T-helper 1 cell treated with Interleukin-12 subunit alpha and Interleukin-12 subunit beta and Interleukin-4 antibody, amounts not matched to agents 30 ng/mL and 1 ng/mL, for 36 hours (primary cell): ENCODE data around the gene DDX1. TPM values are rescaled to one million over a fixed set of nuclear protein-coding genes. Genes with fewer than 3 reads are reported as not detected.
"Not testable (repeated sequence)": the region's sequence is repeated elsewhere in the genome, so short reads cannot be mapped to it uniquely, and the experiment has no call there.

ENCODE experiments used
- intact Hi-C: fragments of 100-400 bp; cut with micrococcal nuclease; formaldehyde crosslinking; loops from one replicate; pipeline ENCODE4 v1.15.1; 2024
- total RNA-seq: library from RNA; stranded (reverse); gene quantifications from 2 replicates; pipeline ENCODE4 v1.2.3, GENCODE V29; 2022

The DDX1 gene
- total RNA-seq, 1 donor from 2014 or later = 66.0 TPM

GRCh38 chr2:15614545-15615300 lies 23.1 kb downstream of the DDX1 start:
- intact Hi-C loops = no loop called here

- intact Hi-C loops = no loop called here
Observed at GRCh38 chr2:15615301-15615920, 23.7 kb downstream of the DDX1 start.

DNA sequence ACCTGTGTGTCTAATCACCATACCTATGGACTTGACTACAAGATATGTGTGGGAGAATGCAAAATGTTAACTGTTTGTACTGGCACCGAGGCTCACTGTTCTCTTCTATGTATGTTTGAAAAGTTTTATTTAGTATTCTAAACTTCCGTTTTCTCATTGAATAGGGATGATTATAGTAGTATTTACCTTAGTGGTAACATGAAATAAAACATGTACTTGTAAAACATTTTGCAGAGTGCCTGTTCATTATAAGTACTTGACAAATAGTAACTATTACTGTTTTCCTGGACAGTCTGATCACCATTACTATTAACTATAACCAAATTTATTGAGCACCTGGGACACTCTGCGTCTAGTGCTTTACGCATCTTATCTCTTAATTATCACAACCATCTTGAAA lies 24.8 kb downstream of the DDX1 start:
- intact Hi-C loops = no loop called here

DNA sequence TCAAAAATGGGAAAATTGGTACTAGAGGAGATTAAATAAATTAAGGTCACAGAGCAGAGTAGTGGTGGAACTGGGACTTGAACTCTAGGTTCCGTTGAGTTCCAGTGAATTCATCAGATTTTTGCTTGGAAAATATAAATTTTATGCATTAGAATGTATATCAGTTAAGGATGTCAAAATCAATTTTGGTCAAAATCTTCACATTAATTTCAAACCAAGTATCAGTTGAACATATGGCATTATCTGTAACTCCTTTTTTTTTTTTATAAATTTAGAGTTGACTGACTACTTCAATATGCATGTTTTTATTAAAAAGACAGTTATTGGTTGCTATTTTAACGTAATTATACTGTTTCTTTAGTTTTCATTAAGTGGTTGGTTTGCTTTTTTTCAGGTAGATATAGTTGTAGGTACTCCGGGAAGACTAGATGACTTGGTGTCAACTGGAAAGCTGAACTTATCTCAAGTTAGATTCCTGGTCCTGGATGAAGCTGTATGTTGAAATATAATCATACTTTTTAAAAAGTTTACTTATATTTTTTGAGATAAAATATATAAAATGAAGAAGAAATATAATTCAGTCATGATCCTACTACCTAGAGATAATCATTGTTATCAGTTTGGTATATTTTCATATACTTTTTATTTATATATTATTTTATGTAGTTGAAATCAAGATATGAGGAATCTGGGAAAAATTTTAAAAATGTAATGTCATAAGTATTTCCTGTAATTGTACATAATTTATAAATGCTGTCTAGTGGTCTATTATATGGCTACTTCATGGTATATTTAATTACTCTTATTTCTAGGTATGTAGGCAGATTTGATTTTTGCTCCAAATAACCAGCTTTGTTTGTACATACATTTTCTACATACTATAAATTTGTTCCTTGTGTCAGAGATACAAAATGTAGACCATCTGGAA lies 25.4 kb downstream of the DDX1 start:
- intact Hi-C loops = no loop called here

DNA sequence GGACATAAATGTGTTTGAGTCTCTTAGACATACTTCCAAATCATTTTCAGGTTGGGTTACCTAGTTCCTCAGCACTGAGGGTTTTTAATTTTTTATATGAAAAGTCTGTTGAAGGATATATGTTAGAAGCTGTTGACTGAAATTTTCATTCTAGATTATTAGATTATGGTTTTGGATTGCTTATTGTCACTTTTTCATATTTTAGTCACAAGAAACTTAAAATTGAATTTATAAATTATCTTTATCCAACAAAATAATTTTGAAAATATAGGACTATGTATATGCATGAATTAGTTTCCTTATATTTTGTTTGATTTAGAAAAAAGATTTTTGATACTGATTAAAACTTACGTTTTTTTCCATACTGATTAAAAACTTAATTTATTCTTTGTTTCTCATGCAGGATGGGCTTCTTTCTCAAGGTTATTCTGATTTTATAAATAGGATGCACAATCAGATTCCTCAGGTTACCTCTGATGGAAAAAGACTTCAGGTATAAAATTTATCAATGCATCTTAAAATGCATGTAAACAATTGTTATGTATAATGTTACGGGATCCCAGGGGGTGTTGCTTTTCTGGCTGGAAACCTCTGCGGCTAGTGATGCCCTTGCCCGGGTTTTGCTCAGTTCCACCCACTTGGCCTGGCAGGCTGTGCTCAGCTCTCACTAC lies 26.2 kb downstream of the DDX1 start:
- intact Hi-C loops = no loop called here

GRCh38 chr2:15618449-15618855 lies 26.8 kb downstream of the DDX1 start:
- intact Hi-C loops = no loop called here

- intact Hi-C loops = no loop called here
Observed at GRCh38 chr2:15619076-15619475, 27.4 kb downstream of the DDX1 start.

DNA sequence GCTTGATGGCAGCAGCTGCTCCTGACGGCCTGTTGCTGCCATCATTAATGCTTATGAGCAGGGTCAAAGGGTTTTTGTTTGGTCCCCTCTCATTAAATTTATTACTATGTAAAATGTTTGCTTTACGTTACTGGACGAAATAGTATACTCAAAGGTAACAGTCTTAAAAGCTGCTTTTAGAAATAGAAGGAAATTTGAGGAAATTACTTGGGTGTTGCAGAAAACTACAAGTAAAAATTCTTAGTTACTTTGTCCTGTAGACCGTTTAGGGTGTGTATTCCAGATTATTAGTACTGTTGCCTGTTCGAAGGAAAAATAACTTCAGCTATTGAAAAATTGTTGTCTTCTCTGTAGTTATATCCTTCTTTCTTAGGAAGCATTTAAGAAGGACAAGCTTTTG lies 27.8 kb downstream of the DDX1 start:
- intact Hi-C loops = no loop called here

DNA sequence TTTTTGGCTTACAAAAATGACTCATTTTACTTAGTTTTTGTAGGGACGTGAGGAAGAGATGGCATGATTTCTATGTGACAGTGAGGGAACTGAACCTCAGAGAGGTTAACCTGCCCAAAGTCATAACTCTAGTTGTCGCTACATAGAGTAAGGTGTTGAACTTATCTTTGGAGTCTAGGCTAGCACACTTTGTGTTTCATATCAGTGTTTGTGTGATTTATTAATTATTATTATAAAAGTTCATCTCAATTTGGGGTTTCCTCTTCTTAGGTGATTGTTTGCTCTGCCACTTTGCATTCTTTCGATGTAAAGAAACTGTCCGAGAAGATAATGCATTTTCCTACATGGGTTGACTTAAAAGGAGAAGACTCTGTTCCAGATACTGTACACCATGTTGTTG lies 28.3 kb downstream of the DDX1 start:
- intact Hi-C loops = no loop called here

DNA sequence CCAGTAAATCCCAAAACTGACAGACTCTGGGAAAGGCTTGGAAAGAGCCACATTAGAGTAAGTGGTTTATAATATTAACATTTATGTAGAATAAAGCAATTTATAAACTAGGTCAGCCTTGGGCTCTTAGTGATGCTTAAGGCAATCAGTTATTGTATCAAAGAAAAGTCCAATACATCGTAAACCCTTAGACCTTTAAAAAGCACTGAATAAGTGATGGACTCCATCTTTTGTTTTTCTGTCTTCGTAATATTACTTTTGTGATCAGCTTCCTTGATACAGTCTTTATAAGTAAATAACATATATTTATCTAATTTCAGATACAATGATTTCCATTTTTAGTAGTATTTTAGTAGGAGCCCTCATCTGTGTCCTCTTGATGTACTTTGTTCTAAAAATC lies 28.7 kb downstream of the DDX1 start:
- intact Hi-C loops = no loop called here

DNA sequence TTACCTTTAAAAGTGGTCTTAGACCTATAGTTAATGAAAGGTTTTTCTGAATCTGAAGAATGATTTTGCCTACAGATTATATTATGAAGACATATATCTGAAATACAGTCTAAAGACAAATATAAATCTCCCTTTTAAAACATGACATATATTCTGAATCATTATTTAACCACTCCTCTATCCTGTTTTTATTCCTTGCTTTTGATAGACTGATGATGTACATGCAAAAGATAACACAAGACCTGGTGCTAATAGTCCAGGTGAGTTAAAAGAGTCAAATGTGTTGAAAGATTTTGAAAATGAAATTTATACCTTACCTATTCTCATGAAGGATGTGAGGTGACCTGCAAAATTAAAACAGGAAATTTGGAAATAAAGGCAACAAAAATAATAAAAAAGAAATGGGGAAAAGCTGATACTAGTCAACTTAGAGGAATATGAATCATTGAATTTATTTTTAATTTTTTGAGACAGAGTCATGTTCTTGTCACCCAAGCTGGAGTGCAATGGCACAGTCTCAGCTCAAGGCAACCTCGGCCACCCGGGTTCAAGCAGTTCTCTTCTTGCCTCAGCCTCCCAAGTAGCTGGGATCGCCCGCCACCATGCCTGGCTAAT lies 29.3 kb downstream of the DDX1 start:
- intact Hi-C loops = no loop called here

GRCh38 chr2:15621472-15621870 lies 29.8 kb downstream of the DDX1 start:
- intact Hi-C loops = not testable (repeated sequence)

GRCh38 chr2:15622214-15622613 lies 30.5 kb downstream of the DDX1 start:
- intact Hi-C loops = no loop called here

GRCh38 chr2:15622614-15623480 lies 31.2 kb downstream of the DDX1 start:
- intact Hi-C loops = no loop called here

- intact Hi-C loops = no loop called here
Observed at GRCh38 chr2:15623481-15623796, 31.8 kb downstream of the DDX1 start.

DNA sequence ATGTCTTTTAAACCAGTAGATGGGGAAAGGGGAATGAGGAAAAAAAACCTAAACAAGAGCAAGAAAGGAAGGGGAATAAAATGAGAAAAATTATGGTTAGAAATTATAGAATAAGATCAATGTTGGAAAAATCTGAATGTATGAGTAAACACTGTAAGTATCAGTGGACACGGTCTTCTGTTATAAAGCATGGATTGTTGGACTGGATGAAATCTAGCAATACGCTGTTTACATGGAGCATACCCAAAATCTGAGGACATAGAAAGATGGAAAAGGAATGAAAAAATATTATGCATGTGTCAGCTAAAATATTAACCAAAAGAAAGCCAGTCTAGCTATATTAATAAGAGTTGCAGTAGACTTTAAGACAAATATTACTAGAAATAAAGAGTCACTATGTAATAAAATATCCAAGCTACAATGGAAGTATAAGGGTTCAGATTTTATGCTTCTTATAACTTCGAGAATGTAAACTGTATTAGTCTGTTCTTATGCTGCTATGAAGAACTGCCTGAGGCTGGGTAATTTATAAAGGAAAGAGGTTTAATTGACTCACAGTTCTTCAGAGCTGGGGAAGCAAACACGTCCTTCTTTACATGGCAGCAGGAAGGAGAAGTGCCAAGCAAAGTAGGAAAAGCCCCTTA lies 32.4 kb downstream of the DDX1 start:
- intact Hi-C loops = no loop called here

DNA sequence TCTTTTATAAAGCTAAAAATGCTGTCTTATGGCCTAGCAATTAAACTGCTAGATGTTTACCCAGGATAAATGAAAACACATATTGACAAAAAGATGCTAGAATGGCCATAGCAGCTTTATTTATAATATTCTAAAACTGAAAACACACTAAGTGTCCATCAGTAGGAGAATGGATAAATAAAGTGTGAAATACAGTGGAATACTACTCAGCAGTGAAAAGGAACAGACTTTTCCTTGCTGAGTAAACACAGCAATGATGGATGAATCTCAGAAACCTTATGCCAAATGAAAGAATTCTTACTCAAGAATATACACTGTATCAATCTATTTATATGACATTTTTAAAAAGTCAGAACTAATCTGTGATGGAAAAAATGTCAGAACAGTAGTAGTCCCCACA lies 33.2 kb downstream of the DDX1 start:
- intact Hi-C loops = no loop called here

- intact Hi-C loops = no loop called here
Observed at GRCh38 chr2:15625344-15626036, 33.8 kb downstream of the DDX1 start.

DNA sequence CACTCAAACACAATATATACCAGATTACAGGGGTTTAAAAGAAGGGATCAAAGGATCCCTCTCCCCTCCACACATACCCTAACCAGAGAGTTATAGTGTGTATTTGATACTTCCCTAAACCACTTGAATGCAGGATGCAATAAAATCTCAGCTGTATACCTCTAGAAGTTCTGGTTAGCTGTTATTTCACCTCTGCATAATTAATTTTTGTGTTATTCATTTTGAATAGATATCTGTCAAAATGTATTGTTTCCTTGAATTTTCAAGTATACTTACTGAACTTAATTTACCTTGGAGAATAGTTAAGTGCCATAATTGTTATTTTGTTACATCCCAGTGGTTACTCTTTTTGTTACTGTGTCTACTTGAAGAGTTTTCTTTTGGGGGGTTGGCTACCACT lies 34.5 kb downstream of the DDX1 start:
- intact Hi-C loops = no loop called here
